H1 (cell line): ENCODE data around the gene IRF8. TPM values are rescaled to one million over a fixed set of nuclear protein-coding genes. Genes with fewer than 3 reads are reported as not detected.

Experiments used
- CTCF ChIA-PET: fragments of 300-600 bp; sonication (Branson Sonifier 250); formaldehyde crosslinking; loops from one replicate; lab custom pipeline; 2021; ENCODE audit not compliant: partially characterized antibody; lab: Charles Lee
- POLR2A ChIA-PET: fragments of 300-600 bp; sonication (Branson Sonifier 250); formaldehyde crosslinking; loops from one replicate; lab custom pipeline; 2021; ENCODE audit warnings: inconsistent platforms; ENCODE audit not compliant: partially characterized antibody; lab: Charles Lee
- DNase-seq, 2 experiments: peaks; one replicate each; pipeline versions ENCODE4 v3.0.0 to v3.0.0-alpha.2; 2010 to 2022; ENCODE audit warnings: low spot score in 2 of 2, low read depth in 1 of 2, mixed read lengths in 1 of 2
- FAIRE-seq: peaks from 2 replicates; lab custom pipeline; 2011; peaks lifted over from hg19 to GRCh38; lab: Jason Lieb, UNC
- H2AFZ ChIP-seq: 2 replicates; pipeline ENCODE4 v1.8.1; 2012; ENCODE audit warnings: low read length, inconsistent platforms
- H2AK5ac ChIP-seq: 2 replicates; pipeline ENCODE4 v1.6.1; 2013; ENCODE audit warnings: low read depth, low read length
- H2BK120ac ChIP-seq: replicated peaks from 2 replicates; pipeline ENCODE3; 2013; ENCODE audit warnings: low read depth, low read length, inconsistent platforms
- H2BK12ac ChIP-seq: 2 replicates; pipeline ENCODE4 v1.6.1; 2013; ENCODE audit warnings: low read depth, low read length
- H2BK15ac ChIP-seq: 2 replicates; pipeline ENCODE4 v1.6.1; 2013; ENCODE audit warnings: low read length
- H2BK20ac ChIP-seq: 2 replicates; pipeline ENCODE4 v1.6.1; 2013; ENCODE audit warnings: low read length
- H2BK5ac ChIP-seq: 2 replicates; pipeline ENCODE4 v1.6.1; 2013; ENCODE audit warnings: low read depth, low read length
- H3K14ac ChIP-seq: 2 replicates; pipeline ENCODE4 v1.6.1; 2013; ENCODE audit warnings: inconsistent platforms; ENCODE audit not compliant: insufficient read length
- H3K18ac ChIP-seq: 2 replicates; pipeline ENCODE4 v1.6.1; 2013; ENCODE audit warnings: low read length; ENCODE audit errors: extremely low read depth
- H3K23ac ChIP-seq: 2 replicates; pipeline ENCODE4 v1.6.1; 2013; ENCODE audit warnings: inconsistent platforms; ENCODE audit not compliant: insufficient read length
- H3K23me2 ChIP-seq: 2 replicates; pipeline ENCODE4 v1.6.1; 2013; ENCODE audit warnings: low read depth, low read length
- H3K27ac ChIP-seq: 2 replicates; pipeline ENCODE4 v1.6.1; 2011; ENCODE audit warnings: low read depth, low read length, inconsistent platforms
- H3K27me3 ChIP-seq, 4 experiments: replicated peaks in 1 of 4; 1 replicate in 1 of 4; 2 replicates in 3 of 4; pipeline versions ENCODE4 v1.6.1 to v1.8.1; 2011 to 2013; ENCODE audit warnings: low read length in 3 of 4, mild to moderate bottlenecking in 3 of 4, inconsistent platforms in 2 of 4, mixed read lengths in 2 of 4, moderate library complexity in 1 of 4; ENCODE audit not compliant: control insufficient read depth in 3 of 4, insufficient read depth in 3 of 4; ENCODE audit errors: extremely low read depth in 1 of 4
- H3K36me3 ChIP-seq, 4 experiments: 2 replicates each; pipeline versions ENCODE4 v1.6.1 to v1.8.1; 2011 to 2013; ENCODE audit warnings: mild to moderate bottlenecking in 4 of 4, low read length in 3 of 4, moderate library complexity in 2 of 4, control low read depth in 1 of 4, inconsistent platforms in 1 of 4; ENCODE audit not compliant: insufficient read depth in 4 of 4, control insufficient read depth in 2 of 4
- H3K4ac ChIP-seq: replicated peaks from 2 replicates; pipeline ENCODE3; 2013; ENCODE audit warnings: low read length, low read depth, mixed read lengths, inconsistent platforms; ENCODE audit not compliant: insufficient read length
- H3K4me1 ChIP-seq, 4 experiments: replicated peaks in 1 of 4; 1 replicate in 1 of 4; 2 replicates in 3 of 4; pipeline versions ENCODE4 v1.6.1 to v1.8.1; 2011 to 2013; ENCODE audit warnings: low read length in 3 of 4, inconsistent platforms in 2 of 4, mixed read lengths in 1 of 4; ENCODE audit not compliant: insufficient read depth in 4 of 4, control insufficient read depth in 3 of 4
- H3K4me2 ChIP-seq, 2 experiments: 2 replicates each; pipeline versions ENCODE4 v1.6.1 to v1.8.1; 2011 to 2013; ENCODE audit warnings: low read depth in 2 of 2, low read length in 2 of 2, control low read depth in 1 of 2, inconsistent platforms in 1 of 2, mild to moderate bottlenecking in 1 of 2; ENCODE audit not compliant: insufficient read depth in 1 of 2
- H3K4me3 ChIP-seq, 4 experiments: fragments of 200-600, 300-600 bp in 1 of 4; sonication (generic), shearing (Covaris generic), sonication (Bioruptor Twin) in 1 of 4; 2 replicates each; pipeline versions ENCODE4 v1.5.1 to v1.8.1; 2011 to 2016; ENCODE audit warnings: low read length in 4 of 4, low read depth in 3 of 4, control low read depth in 2 of 4, inconsistent platforms in 2 of 4, mild to moderate bottlenecking in 2 of 4, mixed read lengths in 1 of 4, moderate library complexity in 1 of 4; ENCODE audit not compliant: insufficient read depth in 2 of 4; ENCODE audit errors: extremely low read depth in 1 of 4
- H3K56ac ChIP-seq: replicated peaks from 2 replicates; pipeline ENCODE3; 2013; ENCODE audit warnings: low read depth, mild to moderate bottlenecking, mixed read lengths, low read length, inconsistent platforms; ENCODE audit not compliant: insufficient read length
- H3K79me1 ChIP-seq: 2 replicates; pipeline ENCODE4 v1.6.1; 2013; ENCODE audit warnings: low read depth, low read length, control low read depth
- H3K79me2 ChIP-seq, 2 experiments: 2 replicates each; pipeline versions ENCODE4 v1.6.1 to v1.8.1; 2012 to 2013; ENCODE audit warnings: low read length in 2 of 2, mild to moderate bottlenecking in 2 of 2, inconsistent platforms in 1 of 2; ENCODE audit not compliant: insufficient read depth in 2 of 2, control insufficient read depth in 1 of 2
- H3K9ac ChIP-seq, 4 experiments: replicated peaks in 1 of 4; 1 replicate in 1 of 4; 2 replicates in 3 of 4; pipeline versions ENCODE4 v1.6.1 to v1.8.1; 2011 to 2013; ENCODE audit warnings: low read depth in 3 of 4, low read length in 3 of 4, control low read depth in 2 of 4, mild to moderate bottlenecking in 2 of 4, moderate library complexity in 2 of 4, inconsistent platforms in 1 of 4; ENCODE audit errors: extremely low read depth in 1 of 4
- H3K9me3 ChIP-seq, 2 experiments: 2 replicates each; pipeline versions ENCODE4 v1.6.1 to v1.8.1; 2012 to 2013; ENCODE audit warnings: mild to moderate bottlenecking in 2 of 2, moderate library complexity in 2 of 2, control low read depth in 1 of 2, inconsistent platforms in 1 of 2, low read depth in 1 of 2, low read length in 1 of 2, mixed read lengths in 1 of 2; ENCODE audit not compliant: insufficient read depth in 2 of 2
- H4K20me1 ChIP-seq, 2 experiments: replicated peaks in 1 of 2; 2 replicates each; pipeline versions ENCODE3 to v1.8.1; 2011 to 2013; ENCODE audit warnings: inconsistent platforms in 2 of 2, low read length in 2 of 2, mild to moderate bottlenecking in 1 of 2; ENCODE audit not compliant: insufficient read depth in 2 of 2, control insufficient read depth in 1 of 2
- H4K5ac ChIP-seq: 2 replicates; pipeline ENCODE4 v1.6.1; 2013; ENCODE audit warnings: low read length, low read depth, mixed read lengths, inconsistent platforms; ENCODE audit not compliant: insufficient read length
- H4K8ac ChIP-seq: 2 replicates; pipeline ENCODE4 v1.8.0; 2013; ENCODE audit warnings: mild to moderate bottlenecking, moderate library complexity, low read length, inconsistent platforms; ENCODE audit not compliant: insufficient read depth; ENCODE audit errors: extremely low read depth
- H4K91ac ChIP-seq: replicated peaks from 2 replicates; pipeline ENCODE3; 2013; ENCODE audit warnings: low read length, mixed read lengths, inconsistent platforms; ENCODE audit not compliant: insufficient read length
- BRCA1 ChIP-seq: IDR thresholded peaks from 2 replicates; pipeline ENCODE4 v1.6.1; 2012; ENCODE audit warnings: low read depth, low read length, improper control_type of control experiment
- CHD2 ChIP-seq: IDR thresholded peaks from 2 replicates; pipeline ENCODE4 v1.6.1; 2012; ENCODE audit warnings: low read length, improper control_type of control experiment
- CREB1 ChIP-seq: IDR thresholded peaks from 2 replicates; pipeline ENCODE4 v1.6.1; 2012; ENCODE audit warnings: inconsistent platforms
- KDM4A ChIP-seq: IDR thresholded peaks from one replicate; pipeline ENCODE4 v1.7.1; 2012; ENCODE audit warnings: low read depth, mild to moderate bottlenecking, moderate library complexity, low read length, inconsistent platforms; ENCODE audit not compliant: severe bottlenecking
- KDM5A ChIP-seq: fragments of 200-600 bp; IDR thresholded peaks from 2 replicates; pipeline ENCODE4 v1.7.1; 2012; ENCODE audit warnings: mild to moderate bottlenecking, low read length, inconsistent platforms, mixed read lengths
- NRF1 ChIP-seq: IDR thresholded peaks from 2 replicates; pipeline ENCODE4 v1.6.1; 2011; ENCODE audit warnings: mild to moderate bottlenecking, low read depth, low read length, improper control_type of control experiment
- RNF2 ChIP-seq: fragments of 200-900, 300-1000 bp; sonication (generic); IDR thresholded peaks from 2 replicates; pipeline ENCODE4 v1.7.1; 2016; ENCODE audit warnings: borderline replicate concordance, low read depth, mild to moderate bottlenecking, antibody characterized with exemption, low read length; ENCODE audit not compliant: poor library complexity, severe bottlenecking; ENCODE audit errors: missing control alignments
- SIN3A ChIP-seq, 2 experiments: IDR thresholded peaks in 1 of 2; conservative IDR thresholded peaks in 1 of 2; 2 replicates each; pipeline ENCODE4 v1.6.1; 2011 to 2012; ENCODE audit warnings: low read length in 2 of 2, improper control_type of control experiment in 1 of 2, low read depth in 1 of 2, mild to moderate bottlenecking in 1 of 2
- SP4 ChIP-seq: IDR thresholded peaks from 2 replicates; pipeline ENCODE4 v1.6.1; 2012; ENCODE audit warnings: low read length, inconsistent platforms
- SUZ12 ChIP-seq: fragments of 200-600 bp; sonication (generic); IDR thresholded peaks from 2 replicates; pipeline ENCODE4 v1.6.1; 2012; ENCODE audit warnings: mild to moderate bottlenecking, inconsistent platforms, low read length, moderate library complexity, mixed read lengths
- TAF1 ChIP-seq: IDR thresholded peaks from 2 replicates; pipeline ENCODE4 v1.6.1; 2011; ENCODE audit warnings: mild to moderate bottlenecking, low read depth, low read length
- TCF12 ChIP-seq: IDR thresholded peaks from 2 replicates; pipeline ENCODE4 v1.6.1; 2011; ENCODE audit warnings: low read depth, mild to moderate bottlenecking, low read length
- WGBS, 2 experiments: shearing (Covaris generic) in 1 of 2; methylation state at CpG; one replicate each; pipeline versions ENCODE4 v1.1.6 to v1.1.7; 2013 to 2015; ENCODE audit warnings: low lambda C conversion rate in 2 of 2, mixed read lengths in 2 of 2, inconsistent platforms in 1 of 2, low coverage in 1 of 2, missing lambda C conversion rate in 1 of 2; ENCODE audit not compliant: insufficient replicate concordance in 2 of 2, insufficient coverage in 1 of 2, insufficient read length in 1 of 2; ENCODE audit errors: extremely low coverage in 1 of 2, missing lambda C conversion rate in 1 of 2; 5-methylcytosine and 5-hydroxymethylcytosine counted together
- polyA plus RNA-seq, 7 experiments: library from polyadenylated mRNA; depleted of rRNA in 3 of 7; stranded (reverse) in 5 of 7; unstranded in 2 of 7; fragments of >200 nt in 5 of 7; fragments of 200-250 nt in 2 of 7; gene quantifications; 1 replicate in 5 of 7; 2 replicates in 1 of 7; 4 replicates in 1 of 7; pipeline versions ENCODE4 v1.2.1 to v1.2.3, GENCODE V29; 2011 to 2013; ENCODE audit warnings: missing spikeins in 2 of 7, mixed read lengths in 2 of 7
- total RNA-seq: library from RNA; stranded (reverse); fragmentation: NEBNext Ultra II Directional; extraction: Animal tissue kit (Norgen Biotek cat#: 25700); gene quantifications from 2 replicates; pipeline ENCODE4 v1.2.1, GENCODE V29; 2021

The IRF8 gene
- total and polyA plus RNA-seq, 2 of the 8 experiments (the other 6 are each of a cell fraction or from before 2014, with no cell fraction given), result 0.35 to 2.0 TPM

DNA sequence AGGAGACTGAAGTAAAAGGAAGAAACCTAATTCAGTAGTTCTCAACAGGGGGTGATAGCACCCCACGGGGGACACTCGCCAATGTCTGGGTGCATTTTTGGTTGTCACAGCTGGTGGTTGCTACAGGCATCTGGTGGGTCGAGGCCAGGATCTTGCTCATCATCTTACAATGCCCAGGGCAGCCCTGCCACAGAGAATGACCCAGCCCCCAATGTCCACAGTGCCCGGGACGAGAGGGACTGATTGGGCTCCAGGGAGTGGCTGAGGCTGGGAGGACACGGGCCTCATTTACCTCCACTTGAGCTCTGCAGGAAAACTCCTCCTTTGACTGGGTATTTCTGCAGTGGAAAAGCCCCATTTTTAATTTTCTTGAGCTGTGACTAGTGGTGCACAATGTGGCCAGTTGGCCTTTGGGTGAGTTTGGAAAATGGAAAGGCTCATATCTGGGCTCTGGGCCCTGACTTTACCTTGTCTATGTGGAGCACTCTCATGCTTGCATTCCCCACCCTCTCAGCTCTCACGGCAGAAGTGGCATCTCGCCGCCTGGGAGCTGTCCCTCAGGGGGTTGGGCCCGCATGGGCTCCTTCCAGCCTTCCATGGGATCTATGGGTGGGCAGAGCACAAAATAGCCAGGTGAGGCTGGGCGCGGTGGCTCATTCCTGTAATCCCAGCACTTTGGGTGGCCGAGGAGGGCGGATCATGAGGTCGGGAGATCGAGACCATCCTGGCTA is 37.7 kb upstream of the IRF8 start:
- Histone ChIP-seq H3K9ac (no peak overlapping the region), H3K4ac (no peak overlapping the region), H3K79me1 (no peaks in the 10 kb centered on the region), H3K4me1 (no peaks in the 10 kb centered on the region), H3K9me3 (no peaks in the 10 kb centered on the region), H3K23ac (no peak overlapping the region), H3K4me2 (no peak overlapping the region), H4K8ac (no peak overlapping the region), H3K18ac (no peak overlapping the region), H2BK5ac (no peak overlapping the region), H3K36me3 (no peaks in the 10 kb centered on the region), H3K79me2 (no peaks in the 10 kb centered on the region), H3K14ac (no peak overlapping the region), H4K20me1 (no peaks in the 10 kb centered on the region), H2BK12ac (no peak overlapping the region), H4K91ac (no peak overlapping the region), H3K23me2 (no peaks in the 10 kb centered on the region), H2BK15ac (no peak overlapping the region), H2AK5ac (no peak overlapping the region; the same call in 1 of the 2 replicates), H3K56ac (no peak overlapping the region), H3K27ac (no peak overlapping the region), H4K5ac (no peak overlapping the region), H2BK120ac (no peak overlapping the region), H2AFZ (no peak overlapping the region), H2BK20ac (no peak overlapping the region), H3K27me3 (no peaks in the 10 kb centered on the region), H3K4me3 (no peak overlapping the region)
- ChIA-PET CTCF (interaction anchor here (0.7 to 1.5 kb wide), 5 partner anchors 13 to 125 kb away, joined by 3 to 7 read pairs (median 3); no protein-coding TSS in a partner anchor), POLR2A (no interaction called here)
- no peak for FAIRE-seq
- DNase-seq, result no peak
- WGBS, 2 experiments, result 90% methylated on average over 16 of the region's 16 CpGs; no CpG with 5 or more reads in 1 of the 2 experiments
- TF ChIP-seq KDM5A, result no peak
- no peak for TF ChIP-seq CHD2
- TF ChIP-seq BRCA1, result no peak
- TF ChIP-seq SP4, result no peak
- TF ChIP-seq TAF1, result no peak
- no peak for TF ChIP-seq RNF2
- no peak for TF ChIP-seq SIN3A (conservative IDR thresholded peaks at IDR 0.05 in 1 of 2, IDR thresholded peaks at IDR 0.05 in 1 of 2; ENCODE audit: low read depth in 1 of 2, low read length in 2 of 2)
- TF ChIP-seq KDM4A, result no peak
- no peak for TF ChIP-seq TCF12
- no peak for TF ChIP-seq CREB1
- no peak for TF ChIP-seq SUZ12
- no peak for TF ChIP-seq NRF1
